KBM-7 (cell line): ENCODE measurements around the gene OBSCN.
A peak's percentile ranks its signal among the peaks of the same experiment; 100 is the strongest.

Source experiments
- DNase-seq: peaks from one replicate; pipeline ENCODE4 v3.0.0-alpha.2; 2015
- in situ Hi-C: fragments of 300-500 bp; cut with MboI; formaldehyde crosslinking; loops from 2 replicates; pipeline ENCODE4 v1.14.3; 2020; ENCODE audit warnings: low sequenced_read_pairs, low pct_unique_long_range_greater_than_20kb, mixed read lengths

The OBSCN gene

DNA sequence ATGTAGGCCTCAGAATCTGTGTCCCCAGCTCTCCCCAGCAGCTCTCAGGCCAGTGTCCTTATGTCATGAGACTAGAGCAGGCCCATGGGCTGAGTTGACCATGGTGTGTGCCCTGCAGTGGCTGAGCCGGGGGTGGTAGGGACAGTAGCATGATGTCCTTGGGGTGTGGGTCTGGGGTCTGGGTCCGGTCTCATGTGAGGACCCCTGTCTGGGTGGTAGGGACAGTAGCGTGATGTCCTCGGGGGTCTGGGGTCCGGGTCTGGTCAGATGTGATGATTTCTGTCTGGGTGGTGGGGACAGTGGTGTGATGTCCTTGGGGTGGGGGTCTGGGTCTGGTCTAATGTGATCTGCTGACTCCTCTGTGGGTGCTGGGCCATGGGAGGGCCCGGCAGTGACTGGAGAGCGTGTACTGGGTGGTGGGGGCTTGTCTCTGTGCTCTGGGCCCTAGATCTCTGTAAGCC is 64.5 kb downstream of the OBSCN start:
- DNase-seq, result no peak
- in situ Hi-C loops, result no loop called here

- in situ Hi-C loops, result no loop called here
- no peak for DNase-seq
Measured at GRCh38 chr1:228272831-228273571, 65.2 kb downstream of the OBSCN start.

GRCh38 chr1:228273720-228274451 is 66.0 kb downstream of the OBSCN start:
- in situ Hi-C loops, result no loop called here
- DNase-seq, result no peak

DNA sequence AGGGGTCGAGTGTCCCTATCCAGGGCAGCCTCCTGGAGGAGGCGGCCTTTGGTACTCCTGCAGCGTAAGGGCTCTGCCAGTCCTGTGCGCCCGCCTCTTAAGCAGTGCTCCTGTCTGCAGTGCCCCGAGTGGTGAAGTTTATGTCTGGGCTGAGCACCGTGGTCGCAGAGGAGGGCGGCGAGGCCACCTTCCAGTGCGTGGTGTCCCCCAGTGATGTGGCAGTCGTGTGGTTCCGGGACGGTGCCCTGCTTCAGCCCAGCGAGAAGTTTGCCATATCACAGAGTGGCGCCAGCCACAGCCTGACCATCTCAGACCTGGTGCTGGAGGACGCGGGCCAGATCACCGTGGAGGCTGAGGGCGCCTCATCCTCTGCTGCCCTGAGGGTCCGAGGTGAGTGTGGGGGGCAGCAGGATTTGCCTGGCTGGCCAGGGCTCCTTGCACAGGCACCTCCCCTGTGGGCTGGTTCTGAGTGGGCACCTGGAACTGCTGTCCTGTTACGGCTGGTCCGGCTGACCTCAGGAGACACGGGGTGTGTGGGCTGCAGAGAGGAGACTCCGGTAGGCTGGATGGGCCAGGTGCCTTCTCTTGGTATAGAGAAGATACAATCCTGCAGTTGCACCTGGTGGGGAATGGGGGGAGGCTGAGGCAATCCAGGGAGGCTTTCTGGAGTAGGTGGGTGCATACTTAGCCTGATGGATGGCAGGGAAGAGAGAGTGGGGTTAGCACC is 66.8 kb downstream of the OBSCN start:
- in situ Hi-C loops, result no loop called here
- DNase-seq, result no peak

DNA sequence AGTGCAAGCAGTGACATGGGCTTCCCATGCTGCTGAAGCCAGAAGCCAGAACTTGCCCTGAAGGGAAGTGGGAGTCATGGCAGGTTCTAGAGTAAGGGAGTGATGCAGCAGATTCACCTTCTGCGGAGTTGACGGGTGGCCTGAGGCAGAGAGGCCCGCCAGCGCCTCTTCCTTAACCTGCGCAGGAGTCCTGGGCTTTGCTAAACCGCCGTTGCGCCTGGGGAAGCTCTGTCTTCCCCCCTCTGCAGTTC is 67.3 kb downstream of the OBSCN start:
- in situ Hi-C loops, result no loop called here
- DNase-seq, result no peak

DNA sequence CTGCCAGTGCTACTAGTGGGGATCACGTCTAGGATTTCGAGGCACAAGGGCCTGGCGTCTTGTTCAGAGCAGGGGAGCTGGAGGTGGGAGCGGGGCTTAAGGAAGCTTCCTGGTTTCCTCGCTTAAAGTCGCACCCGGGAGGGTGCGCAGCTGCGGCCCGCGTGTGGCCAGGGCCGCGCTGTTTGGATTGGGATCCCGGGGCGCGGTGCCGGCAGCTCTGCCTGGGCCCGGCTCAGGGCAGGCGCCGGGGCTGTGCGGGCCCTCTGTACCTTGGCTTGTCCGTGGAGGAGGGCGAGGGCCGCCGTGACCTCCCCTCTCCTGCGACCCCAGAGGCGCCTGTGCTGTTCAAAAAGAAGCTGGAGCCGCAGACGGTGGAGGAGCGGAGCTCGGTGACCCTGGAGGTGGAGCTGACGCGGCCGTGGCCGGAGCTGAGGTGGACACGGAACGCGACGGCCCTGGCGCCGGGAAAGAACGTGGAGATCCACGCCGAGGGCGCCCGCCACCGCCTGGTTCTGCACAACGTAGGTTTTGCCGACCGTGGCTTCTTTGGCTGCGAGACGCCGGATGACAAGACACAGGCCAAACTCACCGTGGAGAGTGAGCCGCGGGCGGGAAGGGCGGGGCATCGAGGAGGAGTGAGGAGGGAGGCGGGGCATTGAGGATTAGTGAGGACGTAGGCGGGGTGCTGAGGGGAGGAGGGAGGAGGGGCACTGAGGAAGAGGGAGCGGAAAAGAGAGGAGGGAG is 67.8 kb downstream of the OBSCN start:
- in situ Hi-C loops, result no loop called here
- DNase-seq, result peak; percentile 73

DNA sequence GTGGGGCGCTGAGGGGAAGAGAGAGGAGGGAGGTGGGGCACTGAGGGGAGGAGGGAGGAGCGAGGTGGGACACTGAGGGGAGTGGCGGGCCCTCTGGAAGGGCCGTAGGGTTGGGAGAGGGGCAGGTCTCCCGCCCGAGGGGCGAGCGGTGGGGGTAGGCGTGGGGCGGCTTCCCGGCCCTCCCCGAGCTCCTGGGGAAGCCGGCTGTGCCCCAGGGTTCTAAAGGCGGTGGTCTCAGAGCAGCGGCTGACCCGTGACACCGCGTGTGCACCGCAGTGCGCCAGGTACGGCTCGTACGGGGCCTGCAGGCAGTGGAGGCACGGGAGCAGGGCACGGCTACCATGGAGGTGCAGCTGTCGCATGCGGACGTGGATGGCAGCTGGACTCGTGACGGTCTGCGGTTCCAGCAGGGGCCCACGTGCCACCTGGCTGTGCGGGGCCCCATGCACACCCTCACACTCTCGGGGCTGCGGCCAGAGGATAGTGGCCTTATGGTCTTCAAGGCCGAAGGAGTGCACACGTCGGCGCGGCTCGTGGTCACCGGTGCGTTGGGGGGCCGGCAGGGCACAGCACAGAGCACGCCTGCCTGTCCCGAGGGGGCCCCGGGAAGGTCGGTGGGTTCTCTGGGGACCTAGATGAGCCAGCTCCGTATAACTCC is 68.5 kb downstream of the OBSCN start:
- no peak for DNase-seq
- in situ Hi-C loops, result no loop called here

DNA sequence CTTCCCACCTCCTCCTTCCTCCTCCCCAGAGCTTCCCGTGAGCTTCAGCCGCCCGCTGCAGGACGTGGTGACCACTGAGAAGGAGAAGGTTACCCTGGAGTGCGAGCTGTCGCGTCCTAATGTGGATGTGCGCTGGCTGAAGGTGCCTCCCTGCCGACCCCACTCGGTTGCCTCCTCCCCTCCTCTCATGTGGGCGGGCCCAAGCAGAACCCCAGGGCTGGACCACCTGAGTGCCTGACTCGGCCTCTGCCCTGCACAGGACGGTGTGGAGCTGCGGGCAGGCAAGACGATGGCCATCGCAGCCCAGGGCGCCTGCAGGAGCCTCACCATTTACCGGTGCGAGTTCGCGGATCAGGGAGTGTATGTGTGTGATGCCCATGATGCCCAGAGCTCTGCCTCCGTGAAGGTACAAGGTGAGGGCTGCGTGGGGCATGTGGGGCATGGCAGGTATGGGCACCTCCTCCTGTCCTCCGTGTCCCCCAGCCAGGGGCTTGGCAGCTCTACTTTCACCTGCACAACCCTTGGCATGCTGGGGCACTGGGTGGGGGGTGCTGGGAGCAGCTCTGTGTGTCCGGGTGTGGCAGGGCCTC is 69.2 kb downstream of the OBSCN start:
- in situ Hi-C loops, result no loop called here
- DNase-seq, result no peak

DNA sequence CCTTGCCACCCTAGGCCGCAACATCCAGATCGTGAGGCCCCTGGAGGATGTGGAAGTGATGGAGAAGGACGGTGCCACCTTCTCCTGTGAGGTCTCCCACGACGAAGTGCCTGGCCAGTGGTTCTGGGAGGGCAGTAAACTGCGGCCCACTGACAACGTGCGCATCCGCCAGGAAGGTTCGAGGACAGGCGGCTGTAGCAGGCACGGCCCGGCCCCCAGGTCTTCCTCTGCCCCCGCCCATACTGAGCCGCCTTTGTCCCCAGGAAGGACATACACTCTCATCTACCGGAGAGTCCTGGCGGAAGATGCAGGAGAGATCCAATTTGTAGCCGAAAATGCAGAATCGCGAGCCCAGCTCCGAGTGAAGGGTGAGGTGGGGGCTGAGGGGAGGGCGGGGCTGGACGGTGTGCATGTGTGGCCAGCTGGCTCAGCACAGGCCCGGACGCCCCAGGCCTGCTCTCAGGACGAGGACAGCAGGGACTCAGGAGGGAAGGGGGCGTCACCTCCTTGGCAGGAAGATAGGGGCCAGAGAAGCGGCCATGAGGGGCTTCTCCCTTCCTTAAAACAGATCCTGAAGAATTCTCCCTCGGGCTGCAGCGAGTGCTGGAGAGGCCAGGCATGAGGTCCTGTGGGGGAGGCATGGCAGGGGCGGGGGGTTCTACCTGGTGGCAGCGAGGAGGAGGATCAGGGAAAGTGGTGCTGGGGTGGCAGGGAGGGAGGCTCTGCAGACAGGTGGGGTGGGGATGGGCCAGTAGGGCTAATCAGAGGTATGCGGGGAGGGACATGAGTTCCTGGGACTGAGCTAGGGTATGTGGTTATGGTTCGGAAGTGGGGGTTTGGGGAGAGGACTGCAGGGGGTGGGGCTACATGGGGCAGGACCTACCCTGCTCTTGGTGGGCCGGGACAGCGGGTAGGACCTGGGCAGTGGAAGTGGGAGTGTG is 69.9 kb downstream of the OBSCN start:
- in situ Hi-C loops, result no loop called here
- DNase-seq, result no peak

DNA sequence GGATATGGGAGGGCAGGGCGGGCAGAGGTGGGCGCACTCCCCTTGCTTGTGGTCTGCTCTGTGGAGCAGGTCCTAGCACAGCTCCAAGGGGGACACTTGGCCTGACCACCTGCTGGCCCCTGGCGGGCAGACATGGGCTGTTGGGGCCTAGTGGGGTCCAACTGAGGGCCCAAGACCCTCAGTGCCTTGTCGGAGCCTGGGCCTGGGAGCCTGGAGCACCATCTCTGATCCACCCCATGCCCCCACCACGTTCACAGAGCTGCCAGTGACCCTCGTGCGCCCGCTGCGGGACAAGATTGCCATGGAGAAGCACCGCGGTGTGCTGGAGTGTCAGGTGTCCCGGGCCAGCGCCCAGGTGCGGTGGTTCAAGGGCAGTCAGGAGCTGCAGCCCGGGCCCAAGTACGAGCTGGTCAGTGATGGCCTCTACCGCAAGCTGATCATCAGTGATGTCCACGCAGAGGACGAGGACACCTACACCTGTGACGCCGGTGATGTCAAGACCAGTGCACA is 70.6 kb downstream of the OBSCN start:
- DNase-seq, result no peak
- in situ Hi-C loops, result no loop called here

GRCh38 chr1:228279011-228279721 is 71.3 kb downstream of the OBSCN start:
- DNase-seq, result no peak
- in situ Hi-C loops, result no loop called here

DNA sequence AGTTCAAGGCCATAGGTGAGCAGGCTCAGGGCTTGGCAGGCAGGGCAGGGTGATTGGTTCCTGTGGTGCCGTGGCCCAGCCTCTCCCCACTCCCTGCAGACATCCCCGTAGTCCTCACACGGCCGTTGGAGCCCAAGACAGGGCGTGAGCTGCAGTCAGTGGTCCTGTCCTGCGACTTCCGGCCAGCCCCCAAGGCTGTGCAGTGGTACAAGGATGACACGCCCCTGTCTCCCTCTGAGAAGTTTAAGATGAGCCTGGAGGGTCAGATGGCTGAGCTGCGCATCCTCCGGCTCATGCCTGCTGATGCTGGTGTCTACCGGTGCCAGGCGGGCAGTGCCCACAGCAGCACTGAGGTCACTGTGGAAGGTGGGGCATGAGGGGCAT is 71.9 kb downstream of the OBSCN start:
- in situ Hi-C loops, result no loop called here
- DNase-seq, result no peak

DNA sequence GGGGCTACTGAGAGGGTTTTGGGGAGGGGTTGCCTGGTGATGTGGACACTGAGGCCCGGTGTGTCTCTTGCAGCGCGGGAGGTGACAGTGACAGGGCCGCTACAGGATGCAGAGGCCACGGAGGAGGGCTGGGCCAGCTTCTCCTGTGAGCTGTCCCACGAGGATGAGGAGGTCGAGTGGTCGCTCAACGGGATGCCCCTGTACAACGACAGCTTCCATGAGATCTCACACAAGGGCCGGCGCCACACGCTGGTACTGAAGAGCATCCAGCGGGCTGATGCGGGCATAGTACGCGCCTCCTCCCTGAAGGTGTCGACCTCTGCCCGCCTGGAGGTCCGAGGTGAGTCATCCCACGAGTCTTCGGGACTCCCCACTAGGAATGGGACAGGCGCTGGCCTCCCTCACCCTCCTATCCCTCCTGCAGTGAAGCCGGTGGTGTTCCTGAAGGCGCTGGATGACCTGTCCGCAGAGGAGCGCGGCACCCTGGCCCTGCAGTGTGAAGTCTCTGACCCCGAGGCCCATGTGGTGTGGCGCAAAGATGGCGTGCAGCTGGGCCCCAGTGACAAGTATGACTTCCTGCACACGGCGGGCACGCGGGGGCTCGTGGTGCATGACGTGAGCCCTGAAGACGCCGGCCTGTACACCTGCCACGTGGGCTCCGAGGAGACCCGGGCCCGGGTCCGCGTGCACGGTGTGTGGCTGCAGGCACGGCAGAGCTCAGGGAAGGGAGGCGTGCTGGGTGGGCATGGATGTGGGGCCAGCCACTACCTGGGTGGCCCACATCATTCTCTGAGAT is 72.5 kb downstream of the OBSCN start:
- DNase-seq, result no peak
- in situ Hi-C loops, result no loop called here

DNA sequence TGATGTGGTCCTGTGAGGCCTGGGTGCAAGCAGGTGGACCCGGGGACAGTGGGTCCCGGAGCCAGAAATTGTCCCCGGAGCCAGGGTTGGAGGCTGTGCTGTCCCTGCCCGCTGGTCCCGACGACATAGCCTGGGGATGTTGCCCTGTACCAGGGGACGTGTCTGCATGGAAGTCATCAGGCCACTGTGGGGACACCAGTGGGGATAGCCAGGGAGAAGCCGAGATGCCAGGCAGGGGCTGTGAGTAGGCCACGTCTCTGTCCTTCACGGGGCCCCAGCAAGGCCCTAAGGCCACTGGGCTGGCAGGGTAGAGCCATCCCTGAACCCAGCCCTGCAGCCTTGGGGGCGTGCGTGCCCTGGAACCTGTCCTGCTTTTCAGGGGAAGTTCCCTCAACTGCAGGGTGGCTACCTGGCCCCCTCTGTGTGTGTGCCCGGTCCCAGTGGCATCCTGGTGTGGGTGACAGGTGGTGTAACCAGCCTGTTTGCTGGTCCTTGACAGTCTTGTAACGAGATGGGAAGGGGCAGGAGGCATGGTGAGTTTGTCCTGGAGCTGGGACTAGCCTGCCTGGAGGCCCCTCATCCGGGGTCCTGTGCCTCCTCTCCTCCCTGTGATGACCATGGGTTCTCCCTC is 73.2 kb downstream of the OBSCN start:
- DNase-seq, result no peak
- in situ Hi-C loops, result no loop called here

GRCh38 chr1:228281631-228282328 is 73.9 kb downstream of the OBSCN start:
- in situ Hi-C loops, result no loop called here
- no peak for DNase-seq
